GM12875 (cell line): ENCODE measurements around the gene CNTNAP2.

ENCODE experiments used
- H3K4me3 ChIP-seq: one replicate; pipeline ENCODE4 v1.5.1; 2011; ENCODE audit warnings: low read depth, low read length, control low read depth
- TF ChIP-seq, protein P1 (sequence below): IDR thresholded peaks from 2 replicates; pipeline ENCODE4 v1.5.1; 2011; ENCODE audit warnings: low read depth, mild to moderate bottlenecking, control low read depth, inconsistent platforms, low read length, moderate library complexity, borderline replicate concordance; ENCODE audit not compliant: insufficient read depth

CNTNAP2 gene

DNA sequence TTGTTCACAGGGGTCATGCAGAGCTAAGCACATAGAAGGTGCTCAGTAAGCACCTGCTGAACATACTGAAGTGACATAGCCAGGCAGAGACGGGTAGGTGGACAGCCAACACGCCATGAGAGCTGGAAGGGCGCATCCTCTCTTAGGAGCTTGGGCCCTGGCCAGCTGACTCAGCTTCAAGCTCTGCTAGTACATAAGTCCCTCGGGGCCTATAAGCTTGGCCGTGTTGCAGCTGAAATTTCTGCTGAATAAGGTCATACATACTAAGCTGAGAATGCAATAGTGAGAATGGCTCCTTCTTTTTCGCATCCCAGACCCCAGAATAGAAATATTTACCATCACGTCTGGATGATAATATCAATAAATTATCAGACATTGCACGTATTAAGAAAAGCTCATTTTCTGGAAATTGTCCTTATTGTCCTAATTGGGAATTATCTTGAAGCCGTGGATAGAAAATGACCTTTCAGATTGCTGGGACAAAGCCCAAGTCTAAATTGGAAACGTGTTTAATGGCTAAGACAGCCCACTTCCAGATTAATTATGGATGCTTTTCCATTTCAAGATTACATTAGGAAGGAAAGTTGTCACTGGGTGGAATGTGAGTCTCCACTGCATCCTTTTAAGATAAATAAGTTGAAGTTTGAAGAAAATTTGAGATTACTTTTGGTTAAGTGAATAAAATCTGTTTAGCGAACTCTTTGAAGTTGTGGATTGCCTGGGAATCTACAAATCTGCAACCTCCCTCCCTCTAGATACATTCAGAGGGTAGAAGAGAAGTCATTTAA is 2186.9 kb downstream of the CNTNAP2 start:
- TF ChIP-seq, protein P1, sequence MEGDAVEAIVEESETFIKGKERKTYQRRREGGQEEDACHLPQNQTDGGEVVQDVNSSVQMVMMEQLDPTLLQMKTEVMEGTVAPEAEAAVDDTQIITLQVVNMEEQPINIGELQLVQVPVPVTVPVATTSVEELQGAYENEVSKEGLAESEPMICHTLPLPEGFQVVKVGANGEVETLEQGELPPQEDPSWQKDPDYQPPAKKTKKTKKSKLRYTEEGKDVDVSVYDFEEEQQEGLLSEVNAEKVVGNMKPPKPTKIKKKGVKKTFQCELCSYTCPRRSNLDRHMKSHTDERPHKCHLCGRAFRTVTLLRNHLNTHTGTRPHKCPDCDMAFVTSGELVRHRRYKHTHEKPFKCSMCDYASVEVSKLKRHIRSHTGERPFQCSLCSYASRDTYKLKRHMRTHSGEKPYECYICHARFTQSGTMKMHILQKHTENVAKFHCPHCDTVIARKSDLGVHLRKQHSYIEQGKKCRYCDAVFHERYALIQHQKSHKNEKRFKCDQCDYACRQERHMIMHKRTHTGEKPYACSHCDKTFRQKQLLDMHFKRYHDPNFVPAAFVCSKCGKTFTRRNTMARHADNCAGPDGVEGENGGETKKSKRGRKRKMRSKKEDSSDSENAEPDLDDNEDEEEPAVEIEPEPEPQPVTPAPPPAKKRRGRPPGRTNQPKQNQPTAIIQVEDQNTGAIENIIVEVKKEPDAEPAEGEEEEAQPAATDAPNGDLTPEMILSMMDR: no peak
- H3K4me3 ChIP-seq: no peak overlapping the region

DNA sequence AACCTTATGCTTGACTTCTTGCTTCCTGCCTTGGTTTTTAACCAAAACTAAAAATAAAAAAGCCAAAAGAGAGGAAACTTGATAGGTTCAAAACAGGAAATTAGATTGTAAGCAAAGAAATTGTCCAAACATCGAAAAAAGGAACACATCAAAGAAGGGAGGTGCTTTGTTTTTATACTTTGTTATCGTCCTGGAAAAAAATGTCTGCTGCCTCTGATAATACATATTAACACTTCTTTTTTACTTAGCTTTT is 2187.4 kb downstream of the CNTNAP2 start:
- TF ChIP-seq, protein P1: no peak
- H3K4me3 ChIP-seq: no peak overlapping the region

DNA sequence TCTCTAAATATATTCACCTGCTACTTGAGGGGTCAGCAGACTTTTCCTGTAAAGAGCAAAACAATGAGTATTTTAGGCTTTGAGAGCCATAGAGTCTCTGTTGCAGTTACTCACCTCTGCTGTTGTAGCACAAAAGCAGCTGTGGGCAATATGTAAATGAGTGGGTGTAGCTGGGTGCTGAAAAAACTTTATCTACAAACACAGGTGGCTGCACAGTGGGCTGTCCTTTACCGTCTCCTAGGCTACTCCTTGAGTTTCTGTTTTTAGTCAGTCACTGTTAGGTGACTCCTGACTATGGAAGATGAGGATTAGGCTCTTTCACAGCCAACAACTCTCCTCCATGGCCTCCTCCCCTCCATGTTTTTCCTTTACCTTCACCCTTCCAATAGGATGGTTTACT is 2187.9 kb downstream of the CNTNAP2 start:
- H3K4me3 ChIP-seq: no peak overlapping the region

DNA sequence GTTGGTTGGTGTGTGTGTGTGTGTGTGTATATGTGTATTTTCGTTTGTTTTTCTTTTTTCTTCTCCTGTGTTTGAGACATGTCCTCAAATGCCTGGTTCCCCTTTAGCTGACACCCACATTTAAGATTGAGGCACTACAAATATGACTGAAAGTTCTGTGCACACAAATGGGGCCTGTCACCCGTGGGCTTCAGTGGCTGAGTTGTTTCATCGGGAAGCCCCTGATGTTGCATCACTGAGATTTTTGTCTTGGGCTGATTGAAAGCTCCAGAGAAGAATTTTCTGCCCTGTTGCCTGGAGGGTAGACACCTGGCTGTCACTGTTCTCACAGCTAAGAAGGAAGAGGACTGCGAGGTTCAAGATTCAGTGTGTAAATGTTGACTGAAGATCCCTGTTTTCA is 2190.2 kb downstream of the CNTNAP2 start:
- TF ChIP-seq, protein P1: no peak
- H3K4me3 ChIP-seq: no peak overlapping the region

More for the DNA sequence above, 2187.9 kb downstream of the CNTNAP2 start:
- TF ChIP-seq, protein P1: no peak

DNA sequence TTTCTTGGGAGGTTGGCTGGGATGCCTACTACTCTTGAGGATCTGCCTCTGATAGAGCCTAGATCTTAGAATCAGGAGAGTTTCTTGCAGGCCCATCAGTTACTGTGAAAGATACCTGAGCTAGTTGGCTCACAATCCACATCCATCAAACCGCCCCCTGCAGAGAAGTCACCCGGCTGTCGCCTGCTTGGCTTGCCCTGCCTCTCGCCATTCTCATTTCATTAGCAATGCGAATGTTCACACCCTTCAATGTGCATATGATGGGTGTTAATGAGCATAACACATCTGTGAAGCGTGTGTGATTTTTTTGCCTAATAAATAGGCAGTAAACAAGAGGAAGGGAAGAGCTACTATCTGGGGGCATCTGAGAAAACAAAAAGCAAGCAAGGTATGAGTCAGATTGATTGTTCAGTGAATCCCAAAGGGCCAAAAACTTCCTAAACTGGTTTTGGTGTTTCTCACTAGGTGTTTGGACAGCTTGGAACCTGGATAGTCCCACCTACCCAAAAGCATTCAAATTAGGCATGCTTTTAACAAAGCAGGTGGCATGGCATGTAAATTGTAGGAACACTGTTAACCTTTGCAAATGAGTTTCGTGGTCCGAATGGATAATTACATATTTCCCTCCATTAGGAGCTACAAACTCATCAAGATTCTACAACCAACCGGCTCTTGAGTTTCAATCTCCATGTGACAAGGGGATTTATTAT is 2201.7 kb downstream of the CNTNAP2 start:
- no peak overlapping the region for H3K4me3 ChIP-seq
- TF ChIP-seq, protein P1: no peak

DNA sequence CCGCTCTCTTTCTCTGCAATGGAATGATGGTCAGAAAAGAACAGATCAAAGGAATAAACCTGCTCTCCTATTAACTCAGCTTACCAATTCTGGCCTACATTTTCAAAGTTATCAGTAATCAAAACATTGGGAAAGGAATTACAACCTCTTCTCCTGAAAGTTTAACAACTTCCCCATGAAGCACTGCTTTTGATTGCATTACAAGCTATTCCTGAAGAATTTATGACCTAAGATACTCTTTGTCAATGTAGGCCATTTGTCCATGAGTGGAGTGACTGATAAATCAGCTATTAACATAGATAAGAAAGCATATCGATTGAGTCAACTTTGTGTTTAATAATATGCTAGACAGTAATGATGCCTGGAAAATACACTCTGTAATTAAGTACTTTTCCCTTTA is 2202.2 kb downstream of the CNTNAP2 start:
- TF ChIP-seq, protein P1: no peak

DNA sequence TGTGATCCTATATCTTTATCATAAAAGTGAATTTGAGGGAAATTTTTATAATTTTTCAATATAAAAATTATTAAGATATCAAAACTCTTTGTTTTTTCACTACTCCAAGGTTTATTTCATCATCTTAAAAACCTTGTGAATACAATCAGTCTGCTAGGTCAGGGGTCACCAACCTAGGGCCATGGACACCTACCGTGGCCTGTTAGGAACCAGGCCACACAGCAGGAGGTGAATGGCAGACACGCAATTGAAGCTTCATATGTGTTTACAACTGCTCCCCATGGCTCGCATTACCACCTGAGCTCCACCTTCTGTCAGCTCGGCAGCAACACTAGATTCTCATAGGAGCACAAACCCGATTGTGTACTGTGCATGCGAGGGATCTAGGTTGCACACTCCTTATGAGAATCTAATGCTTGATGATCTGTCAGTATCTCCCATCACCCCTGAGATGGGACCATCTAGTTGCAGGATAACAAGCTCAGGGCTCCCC is 2202.8 kb downstream of the CNTNAP2 start:
- TF ChIP-seq, protein P1: no peak
- no peak overlapping the region for H3K4me3 ChIP-seq

More for the DNA sequence above, 2202.2 kb downstream of the CNTNAP2 start:
- H3K4me3 ChIP-seq: no peak overlapping the region
